ENCODE results near the gene CLPTM1. TPM values are rescaled to one million over a fixed set of nuclear protein-coding genes. Genes with fewer than 3 reads are reported as not detected.
"Not testable (repeated sequence)": the region's sequence is repeated elsewhere in the genome, so short reads cannot be mapped to it uniquely, and the experiment has no call there.

Gene CLPTM1
- total RNA-seq, 2 experiments from 2014 or later, result 32.4 to 34.6 TPM

DNA sequence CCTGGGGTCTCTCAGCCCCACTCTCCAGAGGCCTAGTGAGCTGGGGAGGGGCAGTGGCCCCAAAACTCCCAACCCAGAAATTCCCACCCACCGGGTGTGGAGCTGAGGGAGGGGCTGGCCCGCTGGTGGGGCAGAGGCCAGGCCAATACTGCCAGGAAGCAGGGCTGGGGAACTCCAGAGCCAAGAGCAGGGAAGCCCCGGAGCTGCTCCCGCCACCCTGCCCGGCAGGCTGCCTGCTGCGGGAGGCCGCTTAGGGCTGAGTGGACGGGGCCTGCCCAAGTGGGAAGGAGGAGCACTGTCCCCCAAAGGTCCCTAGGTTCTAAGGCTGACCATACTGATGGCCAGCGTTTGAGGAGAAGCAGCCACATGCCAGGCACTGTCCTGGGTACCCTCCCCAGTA lies 33.1 kb downstream of the CLPTM1 start:
- Mint-ChIP-seq H3K9me3 (no peaks in the 10 kb centered on the region), H3K4me3 (no peak overlapping the region), H3K36me3 (ENCODE audit: low read depth) (peaks cover 5% of the 10 kb centered on the region), H3K4me1 (ENCODE audit: low read depth) (no peaks in the 10 kb centered on the region), H3K27me3 (ENCODE audit: low read depth) (no peaks in the 10 kb centered on the region), H3K27ac (no peak overlapping the region)
- intact Hi-C loops (cut with micrococcal nuclease), result no loop called here
- no peak for DNase-seq
- CTCF ChIA-PET, result interaction anchor here (0.6 to 2.0 kb wide), 7 partner anchors 12 to 350 kb away, joined by 3 to 11 read pairs (median 4); partner anchors contain the start of gene RELB

DNA sequence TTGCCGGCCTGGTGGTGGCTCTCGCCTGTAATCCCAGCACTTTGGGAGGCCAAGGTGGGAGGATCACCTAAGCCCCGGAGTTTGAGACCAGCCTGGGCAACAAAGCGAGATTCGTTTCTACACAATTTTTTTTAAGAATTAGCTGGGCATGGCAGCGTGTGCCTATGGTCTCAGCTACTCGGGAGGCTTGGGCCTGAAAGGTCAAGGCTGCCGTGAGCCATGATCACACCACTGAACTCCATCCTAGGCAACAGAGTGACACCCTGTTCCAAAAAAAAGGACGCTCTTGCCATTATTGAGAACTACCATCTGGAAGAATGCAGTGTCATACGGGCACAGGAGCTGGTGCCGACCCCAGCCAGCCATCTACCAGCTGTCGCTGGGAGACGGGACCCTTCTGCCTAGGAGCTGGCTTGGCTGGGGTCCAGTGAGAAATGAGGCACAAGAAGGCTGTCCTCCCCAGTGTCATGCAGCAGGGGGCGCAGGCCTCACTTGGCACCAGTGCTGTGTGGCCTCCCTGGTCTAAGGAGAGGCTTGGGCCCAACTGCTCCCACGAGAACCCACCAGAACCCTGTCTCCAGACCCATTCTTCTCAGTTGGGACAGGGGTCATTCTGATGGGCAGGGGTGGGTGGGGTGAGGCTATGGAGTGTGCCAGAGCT lies 33.8 kb downstream of the CLPTM1 start:
- CTCF ChIA-PET, result interaction anchor here (0.5 to 2.0 kb wide), 11 partner anchors 12 to 361 kb away, joined by 3 to 11 read pairs (median 4); partner anchors contain the start of gene RELB
- Mint-ChIP-seq H3K4me3 (no peak overlapping the region), H3K36me3 (ENCODE audit: low read depth) (peaks cover 5% of the 10 kb centered on the region), H3K4me1 (ENCODE audit: low read depth) (no peaks in the 10 kb centered on the region), H3K9me3 (no peaks in the 10 kb centered on the region), H3K27ac (no peak overlapping the region), H3K27me3 (ENCODE audit: low read depth) (no peaks in the 10 kb centered on the region)
- peak; percentile 77 for DNase-seq
- intact Hi-C loops (cut with micrococcal nuclease), result loop anchor here (1.0 kb wide), 2 partner anchors 70 to 198 kb away; no protein-coding TSS in a partner anchor

GRCh38 chr19:44990459-44990858 lies 35.3 kb downstream of the CLPTM1 start:
- intact Hi-C loops (cut with micrococcal nuclease), result no loop called here
- Mint-ChIP-seq H3K4me3 (no peak overlapping the region), H3K27ac (no peak overlapping the region), H3K4me1 (ENCODE audit: low read depth) (no peaks in the 10 kb centered on the region), H3K27me3 (ENCODE audit: low read depth) (no peaks in the 10 kb centered on the region), H3K9me3 (no peaks in the 10 kb centered on the region), H3K36me3 (ENCODE audit: low read depth) (peaks cover 5% of the 10 kb centered on the region)
- CTCF ChIA-PET, result no interaction called here
- no peak for DNase-seq

GRCh38 chr19:44990966-44991365 lies 35.8 kb downstream of the CLPTM1 start:
- intact Hi-C loops (cut with micrococcal nuclease), result no loop called here
- H3K4me3 Mint-ChIP-seq, result no peak overlapping the region
- H3K4me1 Mint-ChIP-seq (ENCODE audit: low read depth), result no peaks in the 10 kb centered on the region
- no peak overlapping the region for H3K27ac Mint-ChIP-seq
- DNase-seq, result no peak
- H3K27me3 Mint-ChIP-seq (ENCODE audit: low read depth), result no peaks in the 10 kb centered on the region
- CTCF ChIA-PET, result no interaction called here
- no peaks in the 10 kb centered on the region for H3K9me3 Mint-ChIP-seq
- peaks cover 5% of the 10 kb centered on the region for H3K36me3 Mint-ChIP-seq (ENCODE audit: low read depth)

- no peak overlapping the region for H3K4me3 Mint-ChIP-seq
- H3K27me3 Mint-ChIP-seq (ENCODE audit: low read depth), result no peaks in the 10 kb centered on the region
- CTCF ChIA-PET, result no interaction called here
- no peak for DNase-seq
- no peaks in the 10 kb centered on the region for H3K4me1 Mint-ChIP-seq (ENCODE audit: low read depth)
- H3K36me3 Mint-ChIP-seq (ENCODE audit: low read depth), result peaks cover 4% of the 10 kb centered on the region
- no peak overlapping the region for H3K27ac Mint-ChIP-seq
- no peaks in the 10 kb centered on the region for H3K9me3 Mint-ChIP-seq
- intact Hi-C loops (cut with micrococcal nuclease), result no loop called here
Observed at GRCh38 chr19:44992336-44993163, 37.4 kb downstream of the CLPTM1 start.

- Mint-ChIP-seq H3K27me3 (ENCODE audit: low read depth) (no peaks in the 10 kb centered on the region), H3K27ac (no peak overlapping the region), H3K9me3 (no peaks in the 10 kb centered on the region), H3K4me1 (ENCODE audit: low read depth) (no peaks in the 10 kb centered on the region), H3K4me3 (no peak overlapping the region), H3K36me3 (ENCODE audit: low read depth) (peaks cover 1% of the 10 kb centered on the region)
- DNase-seq, result no peak
- CTCF ChIA-PET, result interaction anchor here (0.6 kb wide), 1 partner anchor 190 kb away, joined by 4 read pairs; no protein-coding TSS in a partner anchor
- intact Hi-C loops (cut with micrococcal nuclease), result no loop called here
Observed at GRCh38 chr19:44993526-44993925, 38.3 kb downstream of the CLPTM1 start.

DNA sequence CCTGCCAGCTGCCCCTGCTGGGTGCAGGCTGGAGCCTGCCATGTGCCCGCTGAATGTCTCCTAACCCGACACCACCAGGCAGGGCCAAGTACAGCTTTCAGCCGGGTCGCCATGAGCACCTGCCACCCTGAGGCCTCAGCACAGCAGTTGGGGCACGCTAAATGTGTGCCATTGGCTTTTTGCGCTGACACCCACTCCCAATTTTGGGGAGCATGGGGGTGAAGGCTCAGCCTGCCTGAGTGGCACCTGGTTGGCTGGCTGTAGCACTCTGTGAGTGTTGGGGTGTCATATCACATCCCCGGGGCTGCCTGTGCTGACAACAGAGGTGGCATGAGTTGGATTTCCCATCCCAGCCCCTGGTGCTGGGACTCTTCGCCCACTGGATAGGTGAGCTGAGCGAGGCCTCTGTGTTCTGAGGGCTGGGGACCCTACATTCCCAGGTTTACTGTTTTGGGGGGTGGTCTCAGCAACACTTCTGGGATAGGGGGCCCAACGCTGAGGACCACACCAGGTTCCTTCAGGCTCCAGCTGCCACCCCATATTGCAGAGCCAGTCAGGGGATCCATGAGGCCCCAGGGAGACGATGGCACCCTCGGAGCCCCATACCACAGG lies 38.9 kb downstream of the CLPTM1 start:
- no peak for DNase-seq
- Mint-ChIP-seq H3K9me3 (no peaks in the 10 kb centered on the region), H3K36me3 (ENCODE audit: low read depth) (peaks cover 1% of the 10 kb centered on the region), H3K27me3 (ENCODE audit: low read depth) (no peaks in the 10 kb centered on the region), H3K4me3 (no peak overlapping the region), H3K27ac (no peak overlapping the region), H3K4me1 (ENCODE audit: low read depth) (no peaks in the 10 kb centered on the region)
- intact Hi-C loops (cut with micrococcal nuclease), result no loop called here
- CTCF ChIA-PET, result interaction anchor here (0.6 to 1.0 kb wide), 2 partner anchors 65 to 190 kb away, joined by 3 to 4 read pairs; no protein-coding TSS in a partner anchor

DNA sequence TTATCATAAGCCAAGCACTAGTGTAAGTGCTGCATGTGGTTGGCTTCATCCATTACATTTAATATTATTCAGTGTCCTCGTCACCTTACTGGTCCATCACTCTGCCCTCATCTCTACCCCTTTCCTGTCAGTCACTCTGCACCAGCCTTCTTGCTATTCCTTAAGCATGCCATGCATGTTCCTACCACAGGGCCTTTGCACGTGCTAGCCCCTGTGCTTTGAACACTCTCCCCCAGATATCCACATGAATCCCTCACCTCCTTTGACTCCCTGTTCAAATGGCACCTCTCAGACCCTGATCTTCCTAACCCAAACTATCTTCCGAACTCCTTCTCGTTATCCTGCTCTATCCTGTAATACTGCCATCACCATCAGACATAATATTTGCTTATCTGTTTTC lies 42.8 kb downstream of the CLPTM1 start:
- H3K27ac Mint-ChIP-seq, result no peak overlapping the region
- H3K36me3 Mint-ChIP-seq (ENCODE audit: low read depth), result peaks cover 7% of the 10 kb centered on the region
- no peak overlapping the region for H3K4me3 Mint-ChIP-seq
- H3K27me3 Mint-ChIP-seq (ENCODE audit: low read depth), result no peaks in the 10 kb centered on the region
- no peaks in the 10 kb centered on the region for H3K9me3 Mint-ChIP-seq
- peaks cover 11% of the 10 kb centered on the region for H3K4me1 Mint-ChIP-seq (ENCODE audit: low read depth)
- CTCF ChIA-PET, result no interaction called here
- intact Hi-C loops (cut with micrococcal nuclease), result no loop called here
- DNase-seq, result no peak

GRCh38 chr19:44999131-44999925 lies 44.1 kb downstream of the CLPTM1 start:
- CTCF ChIA-PET, result interaction anchor here (0.6 to 1.7 kb wide), 4 partner anchors 10 to 306 kb away, joined by 3 to 8 read pairs (median 4); no protein-coding TSS in a partner anchor
- H3K27me3 Mint-ChIP-seq (ENCODE audit: low read depth), result not testable (repeated sequence)

DNA sequence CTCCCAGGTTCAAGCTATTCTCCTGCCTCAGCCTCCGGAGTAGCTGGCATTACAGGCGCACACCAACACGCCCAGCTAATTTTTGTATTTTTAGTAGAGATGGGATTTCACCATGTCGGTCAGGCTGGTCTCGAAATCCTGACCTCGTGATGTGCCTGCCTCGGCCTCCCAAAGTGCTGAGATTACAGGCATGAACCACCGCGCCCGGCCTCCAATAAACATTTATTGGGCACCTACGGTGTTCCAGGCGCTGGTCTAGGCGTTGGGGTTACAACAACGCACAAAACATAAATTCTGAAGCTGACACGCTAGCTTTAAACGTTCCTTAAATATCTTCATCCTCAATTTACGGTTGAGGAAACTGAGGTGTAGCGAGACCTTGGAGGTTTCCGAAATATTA lies 45.5 kb downstream of the CLPTM1 start:
- not testable (repeated sequence) for H3K36me3 Mint-ChIP-seq (ENCODE audit: low read depth)

More at GRCh38 chr19:44999131-44999925, 44.1 kb downstream of the CLPTM1 start:
- DNase-seq; H3K9me3 Mint-ChIP-seq; H3K36me3 Mint-ChIP-seq (ENCODE audit: low read depth); H3K27ac Mint-ChIP-seq; H3K4me3 Mint-ChIP-seq; intact Hi-C loops (cut with micrococcal nuclease): not testable (repeated sequence)
- H3K4me1 Mint-ChIP-seq (ENCODE audit: low read depth), result peaks cover 13% of the 10 kb centered on the region

GRCh38 chr19:45001087-45001739 lies 46.0 kb downstream of the CLPTM1 start, which contains the start of gene RELB:
TSS of gene RELB (plus strand) at chr19:45001464. CDS start at chr19:45001580, 116 bp downstream.
- peak; percentile 95 for DNase-seq
- intact Hi-C loops (cut with micrococcal nuclease), result loop anchor here (1.0 to 5.0 kb wide), 6 partner anchors 46 to 581 kb away; partner anchors contain the start of genes BLOC1S3, CLPTM1, GEMIN7 and OPA3
- Mint-ChIP-seq H3K27me3 (ENCODE audit: low read depth) (no peaks in the 10 kb centered on the region), H3K36me3 (ENCODE audit: low read depth) (peaks cover 14% of the 10 kb centered on the region), H3K4me3 (peak within 1 kb of the TSS; percentile 95), H3K4me1 (ENCODE audit: low read depth) (peaks cover 17% of the 10 kb centered on the region), H3K9me3 (no peaks in the 10 kb centered on the region), H3K27ac (peak within 1 kb of the TSS; percentile 98)
- CTCF ChIA-PET, result interaction anchor here (0.6 to 1.7 kb wide), 3 partner anchors 12 to 177 kb away, joined by 3 to 8 read pairs (median 3); partner anchors contain the start of genes BLOC1S3 and TRAPPC6A

More for the DNA sequence above, 45.5 kb downstream of the CLPTM1 start:
- intact Hi-C loops (cut with micrococcal nuclease), result loop anchor here (1.0 to 5.0 kb wide), 6 partner anchors 45 to 582 kb away; partner anchors contain the start of genes BLOC1S3, CLPTM1, GEMIN7 and OPA3
- H3K4me3 Mint-ChIP-seq, result peak overlapping the region; percentile 66
- H3K27ac Mint-ChIP-seq, result peak overlapping the region; percentile 88
- DNase-seq, result peak; percentile 11
- CTCF ChIA-PET, result interaction anchor here (1.0 to 1.7 kb wide), 3 partner anchors 12 to 125 kb away, joined by 3 to 8 read pairs (median 4); no protein-coding TSS in a partner anchor
- not testable (repeated sequence) for H3K9me3 Mint-ChIP-seq; H3K27me3 Mint-ChIP-seq (ENCODE audit: low read depth)
- peaks cover 13% of the 10 kb centered on the region for H3K4me1 Mint-ChIP-seq (ENCODE audit: low read depth)
